ENCODE measurements around the gene NFATC2.

DNA sequence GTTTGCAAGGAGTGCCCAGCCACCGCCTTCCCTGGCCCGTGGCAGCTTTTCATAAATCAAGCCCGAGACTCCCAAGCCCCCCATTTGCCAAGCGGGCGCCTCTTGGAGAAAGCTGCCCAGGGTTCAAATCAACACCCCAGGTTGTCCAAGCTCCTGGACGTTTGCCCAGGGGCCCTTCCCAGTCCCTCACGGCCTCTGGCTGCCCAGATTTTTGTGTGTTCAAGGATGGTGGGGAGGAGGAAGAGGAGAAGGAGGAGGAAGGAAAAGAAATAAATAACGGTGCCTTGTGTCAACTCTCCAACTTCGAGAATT is 20.6 kb upstream of the NFATC2 start:
- TF ChIP-seq ZNF561 (tag by site-specific recombination; IDR thresholded peaks at IDR 0.05; ENCODE audit: borderline replicate concordance), result no peak
- TF ChIP-seq, protein P1, sequence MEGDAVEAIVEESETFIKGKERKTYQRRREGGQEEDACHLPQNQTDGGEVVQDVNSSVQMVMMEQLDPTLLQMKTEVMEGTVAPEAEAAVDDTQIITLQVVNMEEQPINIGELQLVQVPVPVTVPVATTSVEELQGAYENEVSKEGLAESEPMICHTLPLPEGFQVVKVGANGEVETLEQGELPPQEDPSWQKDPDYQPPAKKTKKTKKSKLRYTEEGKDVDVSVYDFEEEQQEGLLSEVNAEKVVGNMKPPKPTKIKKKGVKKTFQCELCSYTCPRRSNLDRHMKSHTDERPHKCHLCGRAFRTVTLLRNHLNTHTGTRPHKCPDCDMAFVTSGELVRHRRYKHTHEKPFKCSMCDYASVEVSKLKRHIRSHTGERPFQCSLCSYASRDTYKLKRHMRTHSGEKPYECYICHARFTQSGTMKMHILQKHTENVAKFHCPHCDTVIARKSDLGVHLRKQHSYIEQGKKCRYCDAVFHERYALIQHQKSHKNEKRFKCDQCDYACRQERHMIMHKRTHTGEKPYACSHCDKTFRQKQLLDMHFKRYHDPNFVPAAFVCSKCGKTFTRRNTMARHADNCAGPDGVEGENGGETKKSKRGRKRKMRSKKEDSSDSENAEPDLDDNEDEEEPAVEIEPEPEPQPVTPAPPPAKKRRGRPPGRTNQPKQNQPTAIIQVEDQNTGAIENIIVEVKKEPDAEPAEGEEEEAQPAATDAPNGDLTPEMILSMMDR (tag by site-specific recombination; IDR thresholded peaks at IDR 0.05), result no peak
- TF ChIP-seq RBAK (tag by site-specific recombination; IDR thresholded peaks at IDR 0.05), result no peak
- TF ChIP-seq HOXA7 (CRISPR knock-in tag; IDR thresholded peaks at IDR 0.05; ENCODE audit: borderline replicate concordance), result no peak
- TF ChIP-seq YY1 (tag by site-specific recombination; IDR thresholded peaks at IDR 0.05), result no peak
- TF ChIP-seq ZNF138 (tag by site-specific recombination; IDR thresholded peaks at IDR 0.05; ENCODE audit: borderline replicate concordance), result no peak
- TF ChIP-seq ZNF521 (tag by site-specific recombination; IDR thresholded peaks at IDR 0.05), result no peak
- no peak for TF ChIP-seq REPIN1 (tag by site-specific recombination; IDR thresholded peaks at IDR 0.05; ENCODE audit: low read depth)

Measured in HEK293 (cell line).